ENCODE results near the gene SORCS2. TPM values are rescaled to one million over a fixed set of nuclear protein-coding genes. Genes with fewer than 3 reads are reported as not detected.

Gene SORCS2
- total RNA-seq, 4 donors from 2014 or later: 2.0 to 7.4 (median 3.6) TPM

DNA sequence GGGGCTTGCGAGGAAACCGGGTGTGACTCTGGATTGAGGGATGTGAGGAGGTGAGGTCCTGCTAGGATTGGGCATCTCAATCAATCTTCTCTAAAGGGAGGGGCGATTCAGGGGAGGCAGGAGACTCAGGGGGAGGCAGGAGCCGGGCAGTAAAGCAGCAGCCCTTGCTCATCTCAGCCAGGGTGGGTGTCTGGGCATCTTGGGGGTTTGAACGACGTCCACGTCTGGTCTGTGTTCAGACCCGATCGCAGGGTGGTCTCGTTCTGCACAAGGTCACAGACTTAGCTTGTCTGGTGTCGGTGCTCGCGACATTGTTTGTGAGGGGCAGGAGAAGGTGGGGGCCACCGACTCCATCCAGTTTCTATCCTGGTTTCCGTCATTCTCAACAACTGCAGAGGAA lies 473.7 kb downstream of the SORCS2 start:
- TF ChIP-seq EP300 (IDR thresholded peaks at IDR 0.05): no peak
- TF ChIP-seq POLR2A (IDR thresholded peaks at IDR 0.05): no peak
- TF ChIP-seq, protein P1, sequence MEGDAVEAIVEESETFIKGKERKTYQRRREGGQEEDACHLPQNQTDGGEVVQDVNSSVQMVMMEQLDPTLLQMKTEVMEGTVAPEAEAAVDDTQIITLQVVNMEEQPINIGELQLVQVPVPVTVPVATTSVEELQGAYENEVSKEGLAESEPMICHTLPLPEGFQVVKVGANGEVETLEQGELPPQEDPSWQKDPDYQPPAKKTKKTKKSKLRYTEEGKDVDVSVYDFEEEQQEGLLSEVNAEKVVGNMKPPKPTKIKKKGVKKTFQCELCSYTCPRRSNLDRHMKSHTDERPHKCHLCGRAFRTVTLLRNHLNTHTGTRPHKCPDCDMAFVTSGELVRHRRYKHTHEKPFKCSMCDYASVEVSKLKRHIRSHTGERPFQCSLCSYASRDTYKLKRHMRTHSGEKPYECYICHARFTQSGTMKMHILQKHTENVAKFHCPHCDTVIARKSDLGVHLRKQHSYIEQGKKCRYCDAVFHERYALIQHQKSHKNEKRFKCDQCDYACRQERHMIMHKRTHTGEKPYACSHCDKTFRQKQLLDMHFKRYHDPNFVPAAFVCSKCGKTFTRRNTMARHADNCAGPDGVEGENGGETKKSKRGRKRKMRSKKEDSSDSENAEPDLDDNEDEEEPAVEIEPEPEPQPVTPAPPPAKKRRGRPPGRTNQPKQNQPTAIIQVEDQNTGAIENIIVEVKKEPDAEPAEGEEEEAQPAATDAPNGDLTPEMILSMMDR (IDR thresholded peaks at IDR 0.05): no peak
- TF ChIP-seq POLR2AphosphoS5 (IDR thresholded peaks at IDR 0.05): no peak
- Histone ChIP-seq H3K27me3 (no peaks in the 10 kb centered on the region), H3K9me3 (peaks cover 0 to 6% (median 0%) of the 10 kb centered on the region in 3 donors), H3K4me1 (no peaks in the 10 kb centered on the region), H3K36me3 (peaks cover 0 to 22% of the 10 kb centered on the region in 2 donors), H3K27ac (no peak overlapping the region), H3K4me3 (no peak overlapping the region)
- 98% methylated on average over 11 of the region's 15 CpGs; no CpG with 5 or more reads in 1 of the 2 donors for WGBS, 2 donors (ENCODE audit: low coverage in 1 of 2)
- ATAC-seq: no peak

DNA sequence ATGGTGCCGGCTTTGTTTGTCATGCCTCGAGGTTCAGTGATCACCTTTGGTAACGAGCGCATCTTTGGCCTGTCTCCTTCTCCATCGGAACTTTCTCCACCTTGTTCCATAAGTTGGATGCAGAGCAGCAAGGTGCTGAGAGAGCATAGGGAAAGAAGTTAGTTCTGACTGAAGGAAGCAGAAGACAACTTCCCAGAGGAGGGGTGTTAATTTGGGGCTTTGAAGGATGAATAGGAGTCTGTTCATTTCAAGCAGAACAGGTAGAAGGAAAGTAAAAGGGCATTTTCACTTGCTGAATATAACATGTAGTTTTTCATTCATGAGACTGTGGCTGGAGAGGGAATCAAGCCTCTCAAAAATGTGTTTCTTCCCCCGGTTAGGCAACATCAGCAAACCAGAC lies 474.4 kb downstream of the SORCS2 start:
- peaks cover 0 to 14% (median 0%) of the 10 kb centered on the region in 3 donors for H3K9me3 ChIP-seq
- no peak overlapping the region for H3K4me3 ChIP-seq
- H3K27me3 ChIP-seq: no peaks in the 10 kb centered on the region
- H3K27ac ChIP-seq: no peak overlapping the region
- H3K4me1 ChIP-seq: no peaks in the 10 kb centered on the region
- peaks cover 0 to 22% of the 10 kb centered on the region in 2 donors for H3K36me3 ChIP-seq
- no peak for ATAC-seq
- no peak for TF ChIP-seq POLR2A (IDR thresholded peaks at IDR 0.05)
- no peak for TF ChIP-seq POLR2AphosphoS5 (IDR thresholded peaks at IDR 0.05)
- TF ChIP-seq, protein P1 (IDR thresholded peaks at IDR 0.05): no peak
- no peak for TF ChIP-seq EP300 (IDR thresholded peaks at IDR 0.05)
- 83 to 98% methylated on average over 1 to 6 of the region's 6 CpGs for WGBS, 2 donors (ENCODE audit: low coverage in 1 of 2)

DNA sequence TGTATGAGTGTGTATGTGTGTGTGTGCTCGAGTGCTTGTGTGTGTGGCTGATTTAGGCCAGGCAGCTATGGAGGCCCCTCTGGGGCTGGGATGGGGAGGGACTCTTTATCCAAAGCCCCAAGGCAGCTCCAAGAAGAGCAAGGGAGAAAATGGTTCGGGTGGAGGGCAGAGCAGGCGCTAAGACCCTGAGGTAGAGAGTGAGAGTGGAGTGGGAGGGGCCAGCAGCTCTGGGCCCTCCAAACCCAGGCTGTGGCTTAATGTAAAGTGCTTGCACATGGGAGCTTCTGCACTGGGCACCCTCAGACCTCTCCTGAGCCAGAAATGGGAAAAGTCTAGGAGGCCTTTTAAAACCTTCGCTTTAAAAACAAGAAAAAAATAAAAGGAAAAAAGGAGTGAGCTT lies 475.9 kb downstream of the SORCS2 start:
- no peak for ATAC-seq
- 94 to 100% methylated on average over 1 to 4 of the region's 4 CpGs for WGBS, 2 donors (ENCODE audit: low coverage in 1 of 2)
- H3K36me3 ChIP-seq: peaks cover 0 to 22% of the 10 kb centered on the region in 2 donors

DNA sequence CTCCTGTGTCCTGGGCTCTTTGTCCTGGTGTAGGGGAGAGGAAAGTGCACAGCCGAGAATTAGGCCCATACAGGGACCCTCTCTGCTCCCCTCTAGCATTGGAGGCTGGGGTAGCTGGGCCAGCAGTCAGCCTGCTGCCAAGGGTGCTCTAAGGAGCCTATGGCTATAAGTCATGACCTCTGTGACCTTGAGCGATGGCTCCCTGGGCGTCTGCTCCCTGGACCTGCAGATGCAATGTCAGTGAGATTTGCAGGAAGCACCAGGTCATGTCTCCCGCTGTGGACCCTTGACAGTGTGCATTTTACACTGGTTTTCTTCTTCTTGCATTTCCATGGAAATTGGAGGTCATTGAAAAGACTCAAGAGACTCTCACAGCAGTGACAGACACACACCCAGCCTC lies 476.5 kb downstream of the SORCS2 start:
- Histone ChIP-seq H3K36me3 (peaks cover 0 to 22% of the 10 kb centered on the region in 2 donors), H3K4me1 (no peaks in the 10 kb centered on the region), H3K9me3 (peaks cover 0 to 18% (median 0%) of the 10 kb centered on the region in 3 donors), H3K27ac (no peak overlapping the region), H3K27me3 (no peaks in the 10 kb centered on the region), H3K4me3 (no peak overlapping the region)
- no CpG with 5 or more reads among the region's 4 CpGs for WGBS, 2 donors (ENCODE audit: low coverage in 1 of 2)
- ATAC-seq: no peak
- no peak for TF ChIP-seq POLR2A (IDR thresholded peaks at IDR 0.05)
- TF ChIP-seq, protein P1 (IDR thresholded peaks at IDR 0.05): no peak
- no peak for TF ChIP-seq POLR2AphosphoS5 (IDR thresholded peaks at IDR 0.05)
- no peak for TF ChIP-seq EP300 (IDR thresholded peaks at IDR 0.05)

More for the DNA sequence above, 475.9 kb downstream of the SORCS2 start:
- H3K27me3 ChIP-seq: no peaks in the 10 kb centered on the region
- no peaks in the 10 kb centered on the region for H3K4me1 ChIP-seq
- no peak overlapping the region for H3K4me3 ChIP-seq
- no peak overlapping the region for H3K27ac ChIP-seq
- TF ChIP-seq, protein P1 (IDR thresholded peaks at IDR 0.05): no peak
- TF ChIP-seq EP300 (IDR thresholded peaks at IDR 0.05) (no peak), POLR2AphosphoS5 (IDR thresholded peaks at IDR 0.05) (no peak), POLR2A (IDR thresholded peaks at IDR 0.05) (no peak)
- peaks cover 0 to 18% (median 0%) of the 10 kb centered on the region in 3 donors for H3K9me3 ChIP-seq

DNA sequence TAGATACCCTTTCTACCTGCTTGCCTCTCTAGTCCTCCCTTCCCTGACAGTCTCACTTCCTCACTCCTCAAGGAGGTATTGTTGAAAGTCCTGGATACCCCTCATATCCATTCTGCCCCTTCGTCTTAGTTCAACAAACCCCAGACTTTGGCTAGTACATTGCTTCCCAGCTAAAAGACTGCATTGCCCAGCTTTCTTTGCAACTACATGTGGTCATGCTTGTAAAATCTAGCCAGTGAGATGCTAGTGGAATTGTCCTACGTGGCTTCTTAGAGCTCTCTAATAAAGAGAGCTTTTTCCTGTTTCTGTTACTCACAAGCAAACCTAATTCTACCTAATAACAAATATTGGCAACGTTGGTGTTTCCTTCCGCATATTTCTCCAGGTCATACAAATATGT lies 480.3 kb downstream of the SORCS2 start:
- Histone ChIP-seq H3K27ac (no peak overlapping the region), H3K4me1 (peaks cover 0 to 9% (median 0%) of the 10 kb centered on the region in 3 donors), H3K4me3 (no peak overlapping the region), H3K9me3 (peaks cover 0 to 18% (median 0%) of the 10 kb centered on the region in 3 donors), H3K36me3 (peaks cover 0 to 10% of the 10 kb centered on the region in 2 donors), H3K27me3 (no peaks in the 10 kb centered on the region)
- TF ChIP-seq POLR2A (IDR thresholded peaks at IDR 0.05) (no peak), POLR2AphosphoS5 (IDR thresholded peaks at IDR 0.05) (no peak), EP300 (IDR thresholded peaks at IDR 0.05) (no peak)
- TF ChIP-seq, protein P1 (IDR thresholded peaks at IDR 0.05): no peak
- no peak for ATAC-seq
- 80 to 84% methylated on average over 4 of the region's 4 CpGs for WGBS, 2 donors (ENCODE audit: low coverage in 1 of 2)
